ENCODE data around the gene PPP6R3.

GRCh38 chr11:68503251-68503687 is 42.7 kb downstream of the PPP6R3 start:
- TF ChIP-seq CTCF (conservative IDR thresholded peaks at IDR 0.05; ENCODE audit: low read depth, low read length): no peak
- no peak for TF ChIP-seq EZH2 (IDR thresholded peaks at IDR 0.05; ENCODE audit: borderline replicate concordance, low read depth, low read length, poor library complexity, severe bottlenecking)
